DOHH2 (cell line): ENCODE data around the gene NUTM2G.
"Not testable (repeated sequence)": the region's sequence is repeated elsewhere in the genome, so short reads cannot be mapped to it uniquely, and the experiment has no call there.

Source experiments
- H3F3A ChIP-seq: fragments of 200-600 bp; sonication (generic), shearing (Covaris generic); 2 replicates; pipeline ENCODE4 v1.6.0; 2016; ENCODE audit warnings: antibody characterized with exemption, mild to moderate bottlenecking; ENCODE audit not compliant: control insufficient read depth, insufficient read depth
- H3K27ac ChIP-seq: fragments of 200-600 bp; sonication (generic); 2 replicates; pipeline ENCODE4 v1.5.1; 2014; ENCODE audit warnings: low read depth, mild to moderate bottlenecking, low read length, moderate library complexity
- H3K27me3 ChIP-seq: fragments of 200-600 bp; sonication (generic); 2 replicates; pipeline ENCODE4 v1.6.1; 2014; ENCODE audit warnings: mild to moderate bottlenecking, low read length, mixed read lengths; ENCODE audit not compliant: control insufficient read depth
- H3K36me3 ChIP-seq: fragments of 200-600 bp; sonication (generic); 2 replicates; pipeline ENCODE4 v1.6.1; 2014; ENCODE audit warnings: mild to moderate bottlenecking, low read length, moderate library complexity, mixed read lengths; ENCODE audit not compliant: control insufficient read depth
- H3K4me1 ChIP-seq: fragments of 200-600 bp; sonication (generic); 2 replicates; pipeline ENCODE4 v1.6.1; 2014; ENCODE audit warnings: mild to moderate bottlenecking, low read length, mixed read lengths; ENCODE audit not compliant: control insufficient read depth
- H3K4me2 ChIP-seq: fragments of 200-600 bp; sonication (generic); 2 replicates; pipeline ENCODE4 v1.6.0; 2014; ENCODE audit warnings: mild to moderate bottlenecking, low read length, moderate library complexity
- H3K4me3 ChIP-seq: fragments of 200-600 bp; sonication (generic); 2 replicates; pipeline ENCODE4 v1.5.1; 2014; ENCODE audit warnings: mild to moderate bottlenecking, low read length, mixed read lengths
- H3K79me2 ChIP-seq: fragments of 200-600 bp; sonication (generic); 2 replicates; pipeline ENCODE4 v1.6.1; 2014; ENCODE audit warnings: mild to moderate bottlenecking, low read length, mixed read lengths; ENCODE audit not compliant: control insufficient read depth
- H3K9me2 ChIP-seq: fragments of 200-600 bp; sonication (generic); replicated peaks from 2 replicates; pipeline ENCODE4 v1.6.1; 2014; ENCODE audit warnings: mild to moderate bottlenecking, low read length, mixed read lengths; ENCODE audit not compliant: control insufficient read depth
- H3K9me3 ChIP-seq: fragments of 200-600 bp; sonication (generic); 2 replicates; pipeline ENCODE4 v1.6.1; 2014; ENCODE audit warnings: antibody characterized with exemption, low read length, mixed read lengths; ENCODE audit not compliant: control insufficient read depth, insufficient read depth
- H4K20me1 ChIP-seq: fragments of 200-600 bp; sonication (generic); 2 replicates; pipeline ENCODE4 v1.6.0; 2014; ENCODE audit warnings: low read depth, mild to moderate bottlenecking, antibody characterized with exemption, low read length, moderate library complexity; ENCODE audit not compliant: control insufficient read depth, insufficient read depth

NUTM2G gene

DNA sequence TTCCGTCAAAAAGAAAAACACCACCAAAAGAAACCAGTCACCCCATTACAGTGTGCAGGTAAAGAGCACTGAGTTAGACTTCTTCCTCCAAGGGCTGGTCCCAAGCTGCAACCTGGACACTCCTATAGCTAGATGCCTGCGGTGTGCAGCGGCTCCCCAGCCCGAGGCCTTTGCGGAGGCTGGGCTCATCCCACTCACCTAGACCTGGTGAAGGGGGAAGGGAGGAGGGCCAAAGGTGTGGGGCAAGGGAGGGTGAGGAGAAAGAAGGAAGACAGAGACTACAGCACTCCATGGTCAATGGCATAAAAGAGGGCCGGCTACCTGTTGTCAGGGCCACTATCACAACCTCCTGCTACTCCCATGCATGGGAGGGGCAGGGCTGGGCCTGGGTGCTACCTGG, 12.1 kb upstream of the NUTM2G start:
- not testable (repeated sequence) for H3K27ac ChIP-seq, H3K9me2 ChIP-seq, H3K4me2 ChIP-seq, H3F3A ChIP-seq, H3K27me3 ChIP-seq, H3K36me3 ChIP-seq, H3K4me3 ChIP-seq, H4K20me1 ChIP-seq, H3K4me1 ChIP-seq, H3K9me3 ChIP-seq, H3K79me2 ChIP-seq

DNA sequence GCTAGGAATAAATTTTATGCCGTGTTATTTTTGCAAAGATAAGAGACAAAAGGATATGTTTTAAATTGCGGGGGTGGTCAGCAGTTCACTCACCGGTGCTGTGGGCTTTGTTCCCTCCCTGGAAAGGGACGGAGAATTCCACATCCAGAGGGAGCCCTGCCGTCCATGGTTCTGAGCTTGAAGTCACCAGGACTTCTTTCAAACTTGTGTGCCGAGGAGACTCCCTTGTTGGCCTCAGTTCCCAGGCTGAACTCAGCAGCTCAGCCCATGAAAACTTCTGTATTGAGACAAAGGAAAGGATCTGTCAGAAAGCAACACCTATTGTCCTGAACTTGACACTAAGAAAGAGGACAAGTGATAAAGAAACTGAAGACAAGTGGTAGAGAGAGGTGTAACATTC, 10.1 kb upstream of the NUTM2G start:
- not testable (repeated sequence) for H3K4me3 ChIP-seq, H3K79me2 ChIP-seq, H3K9me2 ChIP-seq, H3K4me2 ChIP-seq, H3K27me3 ChIP-seq, H3K9me3 ChIP-seq, H3F3A ChIP-seq, H4K20me1 ChIP-seq, H3K36me3 ChIP-seq, H3K27ac ChIP-seq, H3K4me1 ChIP-seq

- not testable (repeated sequence) for H3K4me2 ChIP-seq, H3K27me3 ChIP-seq, H4K20me1 ChIP-seq, H3K4me3 ChIP-seq, H3K79me2 ChIP-seq, H3K36me3 ChIP-seq, H3K9me2 ChIP-seq, H3K4me1 ChIP-seq, H3K9me3 ChIP-seq, H3K27ac ChIP-seq, H3F3A ChIP-seq
Measured at GRCh38 chr9:96920803-96921202, 7.8 kb upstream of the NUTM2G start.

- not testable (repeated sequence) for H3K4me1 ChIP-seq, H3K79me2 ChIP-seq, H3K9me3 ChIP-seq, H3K4me2 ChIP-seq, H3K4me3 ChIP-seq, H3K27ac ChIP-seq, H3K9me2 ChIP-seq, H3K27me3 ChIP-seq, H3K36me3 ChIP-seq, H3F3A ChIP-seq, H4K20me1 ChIP-seq
Measured at GRCh38 chr9:96925587-96925986, 3.1 kb upstream of the NUTM2G start.

- not testable (repeated sequence) for H3F3A ChIP-seq, H3K36me3 ChIP-seq, H4K20me1 ChIP-seq, H3K9me2 ChIP-seq, H3K4me2 ChIP-seq, H3K4me1 ChIP-seq, H3K79me2 ChIP-seq, H3K9me3 ChIP-seq, H3K27ac ChIP-seq, H3K4me3 ChIP-seq, H3K27me3 ChIP-seq
Measured at GRCh38 chr9:96931665-96932064, 3.0 kb downstream of the NUTM2G start.

GRCh38 chr9:96934097-96934496, 5.5 kb downstream of the NUTM2G start:
- H3K9me2 ChIP-seq, H3K36me3 ChIP-seq, H3K4me2 ChIP-seq: not testable (repeated sequence)

DNA sequence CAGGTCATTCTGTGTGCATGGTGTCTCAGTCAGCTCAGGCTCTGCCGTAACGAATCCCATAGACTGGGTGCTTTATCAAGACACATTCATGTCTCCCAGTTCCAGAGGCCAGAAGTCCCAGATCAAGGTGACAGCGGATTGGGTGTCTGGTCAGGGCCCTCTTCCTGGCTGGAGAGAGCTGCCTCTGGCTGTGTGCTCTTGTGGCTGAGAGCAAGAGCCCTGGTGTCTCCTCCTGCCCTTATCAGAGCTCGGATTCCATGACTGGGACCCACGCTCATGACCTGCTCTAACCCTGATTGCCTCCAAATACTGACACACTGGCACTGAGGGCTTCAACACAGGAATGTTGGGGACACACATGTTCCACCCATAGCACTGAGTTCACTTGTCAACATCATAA, 6.1 kb downstream of the NUTM2G start:
- H3K27ac ChIP-seq, H3K36me3 ChIP-seq, H3K4me1 ChIP-seq, H3K79me2 ChIP-seq, H3K9me2 ChIP-seq, H3K9me3 ChIP-seq, H3F3A ChIP-seq, H3K27me3 ChIP-seq, H4K20me1 ChIP-seq, H3K4me2 ChIP-seq, H3K4me3 ChIP-seq: not testable (repeated sequence)

More at GRCh38 chr9:96934097-96934496, 5.5 kb downstream of the NUTM2G start:
- not testable (repeated sequence) for H3F3A ChIP-seq, H3K4me3 ChIP-seq, H4K20me1 ChIP-seq, H3K4me1 ChIP-seq, H3K79me2 ChIP-seq, H3K27ac ChIP-seq, H3K9me3 ChIP-seq, H3K27me3 ChIP-seq

- H3K9me3 ChIP-seq, H3K79me2 ChIP-seq, H3K4me1 ChIP-seq, H3K4me3 ChIP-seq, H3K27me3 ChIP-seq, H3K27ac ChIP-seq, H3K36me3 ChIP-seq, H3K4me2 ChIP-seq, H4K20me1 ChIP-seq, H3F3A ChIP-seq, H3K9me2 ChIP-seq: not testable (repeated sequence)
Measured at GRCh38 chr9:96935401-96935800, 6.8 kb downstream of the NUTM2G start.

- H3K9me2 ChIP-seq, H3K79me2 ChIP-seq, H3K9me3 ChIP-seq, H3K4me2 ChIP-seq, H4K20me1 ChIP-seq, H3K4me1 ChIP-seq, H3K36me3 ChIP-seq, H3K27me3 ChIP-seq, H3K4me3 ChIP-seq, H3F3A ChIP-seq, H3K27ac ChIP-seq: not testable (repeated sequence)
Measured at GRCh38 chr9:96937442-96937841, 8.8 kb downstream of the NUTM2G start.
